Measurements from ENCODE around the gene POP7. TPM values are rescaled to one million over a fixed set of nuclear protein-coding genes. Genes with fewer than 3 reads are reported as not detected.
A peak's percentile ranks its signal among the peaks of the same experiment; 100 is the strongest.

The POP7 gene
- total RNA-seq, 1 experiment from 2014 or later: 72.6 TPM

DNA sequence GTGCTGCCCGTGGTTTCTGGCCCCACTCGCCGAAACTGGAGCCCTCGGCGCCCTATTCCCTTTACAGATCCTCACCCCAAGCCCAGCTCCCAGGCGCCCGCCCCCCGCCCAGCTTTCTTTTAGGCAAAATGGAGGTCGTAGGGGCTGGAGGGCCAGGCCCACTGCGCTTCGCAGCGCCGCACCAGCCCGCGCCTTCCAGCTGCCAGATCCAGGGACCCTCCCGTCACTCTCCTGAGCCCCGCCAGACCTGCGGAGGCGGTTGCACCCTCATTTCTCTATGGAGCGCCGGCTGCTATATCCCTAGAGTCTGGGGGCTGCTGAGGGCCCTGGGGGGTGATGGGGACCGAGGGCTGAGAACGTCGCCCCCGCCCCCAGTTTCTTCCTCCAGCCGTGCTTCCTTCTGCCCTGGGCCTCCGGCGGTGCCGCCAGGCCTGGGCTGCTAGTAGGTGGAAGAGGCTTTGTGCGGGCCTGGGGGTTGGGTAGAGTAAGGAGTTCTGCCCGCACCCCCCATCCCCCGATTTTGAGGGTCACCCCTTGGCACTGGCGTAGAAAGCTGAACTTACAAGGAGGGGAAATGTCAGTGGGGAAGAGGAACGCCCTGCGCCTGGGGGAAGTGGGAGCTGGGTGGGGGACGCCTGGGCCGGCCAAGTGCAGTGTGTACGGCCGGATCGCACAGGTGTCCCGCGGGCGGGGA lies 31.4 kb upstream of the POP7 start:
- Histone ChIP-seq H3K27me3 (replicated peaks; ENCODE audit: insufficient read depth, low read depth, low read length, poor library complexity) (no peaks in the 10 kb centered on the region), H3K4me3 (ENCODE audit: low read depth, low read length, poor library complexity, severe bottlenecking) (peak overlapping the region; percentile 98), H3K9me3 (ENCODE audit: low read depth, low read length, poor library complexity, severe bottlenecking) (no peaks in the 10 kb centered on the region), H3K36me3 (ENCODE audit: insufficient read depth, low read length, poor library complexity, severe bottlenecking) (peaks cover 27% of the 10 kb centered on the region), H3K4me1 (ENCODE audit: insufficient read depth, low read length, poor library complexity, severe bottlenecking) (no peaks in the 10 kb centered on the region), H3K27ac (ENCODE audit: low read depth, low read length, poor library complexity, severe bottlenecking) (peak overlapping the region; percentile 99)
- TF ChIP-seq EZH2 (IDR thresholded peaks at IDR 0.05; ENCODE audit: borderline replicate concordance, low read depth, low read length, poor library complexity, severe bottlenecking): no peak
- TF ChIP-seq, protein P1, sequence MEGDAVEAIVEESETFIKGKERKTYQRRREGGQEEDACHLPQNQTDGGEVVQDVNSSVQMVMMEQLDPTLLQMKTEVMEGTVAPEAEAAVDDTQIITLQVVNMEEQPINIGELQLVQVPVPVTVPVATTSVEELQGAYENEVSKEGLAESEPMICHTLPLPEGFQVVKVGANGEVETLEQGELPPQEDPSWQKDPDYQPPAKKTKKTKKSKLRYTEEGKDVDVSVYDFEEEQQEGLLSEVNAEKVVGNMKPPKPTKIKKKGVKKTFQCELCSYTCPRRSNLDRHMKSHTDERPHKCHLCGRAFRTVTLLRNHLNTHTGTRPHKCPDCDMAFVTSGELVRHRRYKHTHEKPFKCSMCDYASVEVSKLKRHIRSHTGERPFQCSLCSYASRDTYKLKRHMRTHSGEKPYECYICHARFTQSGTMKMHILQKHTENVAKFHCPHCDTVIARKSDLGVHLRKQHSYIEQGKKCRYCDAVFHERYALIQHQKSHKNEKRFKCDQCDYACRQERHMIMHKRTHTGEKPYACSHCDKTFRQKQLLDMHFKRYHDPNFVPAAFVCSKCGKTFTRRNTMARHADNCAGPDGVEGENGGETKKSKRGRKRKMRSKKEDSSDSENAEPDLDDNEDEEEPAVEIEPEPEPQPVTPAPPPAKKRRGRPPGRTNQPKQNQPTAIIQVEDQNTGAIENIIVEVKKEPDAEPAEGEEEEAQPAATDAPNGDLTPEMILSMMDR (conservative IDR thresholded peaks at IDR 0.05; ENCODE audit: low read depth, low read length): no peak
- CTCF ChIA-PET: no interaction called here
- POLR2A ChIA-PET (ENCODE audit: low non-redundant PET): no interaction called here
- intact Hi-C loops (cut with micrococcal nuclease; ENCODE audit: unreplicated experiment): loop anchor here (5.0 to 10.0 kb wide), 3 partner anchors 42 to 197 kb away; partner anchors contain the start of genes FBXO24, LRCH4 and TSC22D4
- BruUV-seq (replicated peaks): no TSS peak
- peak; percentile 39 for DNase-seq (ENCODE audit: low spot score)

- ChIA-PET CTCF (no interaction called here), POLR2A (ENCODE audit: low non-redundant PET) (no interaction called here)
- H3K36me3 ChIP-seq (ENCODE audit: insufficient read depth, low read length, poor library complexity, severe bottlenecking): peaks cover 33% of the 10 kb centered on the region
- peak overlapping the region; percentile 98 for H3K4me3 ChIP-seq (ENCODE audit: low read depth, low read length, poor library complexity, severe bottlenecking)
- no peaks in the 10 kb centered on the region for H3K9me3 ChIP-seq (ENCODE audit: low read depth, low read length, poor library complexity, severe bottlenecking)
- TF ChIP-seq, protein P1 (conservative IDR thresholded peaks at IDR 0.05; ENCODE audit: low read depth, low read length): no peak
- no peak for TF ChIP-seq EZH2 (IDR thresholded peaks at IDR 0.05; ENCODE audit: borderline replicate concordance, low read depth, low read length, poor library complexity, severe bottlenecking)
- H3K27me3 ChIP-seq (replicated peaks; ENCODE audit: insufficient read depth, low read depth, low read length, poor library complexity): no peaks in the 10 kb centered on the region
- intact Hi-C loops (cut with micrococcal nuclease; ENCODE audit: unreplicated experiment): loop anchor here (10.0 kb wide), 1 partner anchor 90 kb away; the partner anchor contains the start of genes FBXO24 and LRCH4
- H3K4me1 ChIP-seq (ENCODE audit: insufficient read depth, low read length, poor library complexity, severe bottlenecking): peaks cover 1% of the 10 kb centered on the region
- peak overlapping the region; percentile 99 for H3K27ac ChIP-seq (ENCODE audit: low read depth, low read length, poor library complexity, severe bottlenecking)
- no peak for DNase-seq (ENCODE audit: low spot score)
- no TSS peak for BruUV-seq (replicated peaks)
Observed at GRCh38 chr7:100675105-100675451, 30.8 kb upstream of the POP7 start.

GRCh38 chr7:100675581-100676350 lies 30.2 kb upstream of the POP7 start:
- TF ChIP-seq, protein P1 (conservative IDR thresholded peaks at IDR 0.05; ENCODE audit: low read depth, low read length): no peak
- no peak for TF ChIP-seq EZH2 (IDR thresholded peaks at IDR 0.05; ENCODE audit: borderline replicate concordance, low read depth, low read length, poor library complexity, severe bottlenecking)
- POLR2A ChIA-PET (ENCODE audit: low non-redundant PET): no interaction called here
- Histone ChIP-seq H3K9me3 (ENCODE audit: low read depth, low read length, poor library complexity, severe bottlenecking) (no peaks in the 10 kb centered on the region), H3K4me3 (ENCODE audit: low read depth, low read length, poor library complexity, severe bottlenecking) (peak overlapping the region; percentile 98), H3K27ac (ENCODE audit: low read depth, low read length, poor library complexity, severe bottlenecking) (peak overlapping the region; percentile 48), H3K36me3 (ENCODE audit: insufficient read depth, low read length, poor library complexity, severe bottlenecking) (peaks cover 39% of the 10 kb centered on the region), H3K27me3 (replicated peaks; ENCODE audit: insufficient read depth, low read depth, low read length, poor library complexity) (no peaks in the 10 kb centered on the region), H3K4me1 (ENCODE audit: insufficient read depth, low read length, poor library complexity, severe bottlenecking) (peaks cover 8% of the 10 kb centered on the region)
- CTCF ChIA-PET: interaction anchor here (0.7 kb wide), 1 partner anchor 49 kb away, joined by 6 read pairs; no protein-coding TSS in a partner anchor
- intact Hi-C loops (cut with micrococcal nuclease; ENCODE audit: unreplicated experiment): loop anchor here (10.0 kb wide), 1 partner anchor 91 kb away; the partner anchor contains the start of genes FBXO24 and LRCH4
- DNase-seq (ENCODE audit: low spot score): peak; percentile 83
- no TSS peak for BruUV-seq (replicated peaks)

Data from A673 (cell line).